Stimulated activated CD8-positive, alpha-beta memory T cell treated with anti-CD3 and anti-CD28 coated beads, Interleukin-12 subunit alpha, Interleukin-12 subunit beta, amount 100 ng/mL, for 24 hours (primary cell): Measurements from ENCODE around the gene DAZL.

ENCODE experiments used
- DNase-seq: peaks from one replicate; pipeline ENCODE4 v3.0.0-alpha.2; 2020; ENCODE audit errors: extremely low read depth

Gene DAZL

DNA sequence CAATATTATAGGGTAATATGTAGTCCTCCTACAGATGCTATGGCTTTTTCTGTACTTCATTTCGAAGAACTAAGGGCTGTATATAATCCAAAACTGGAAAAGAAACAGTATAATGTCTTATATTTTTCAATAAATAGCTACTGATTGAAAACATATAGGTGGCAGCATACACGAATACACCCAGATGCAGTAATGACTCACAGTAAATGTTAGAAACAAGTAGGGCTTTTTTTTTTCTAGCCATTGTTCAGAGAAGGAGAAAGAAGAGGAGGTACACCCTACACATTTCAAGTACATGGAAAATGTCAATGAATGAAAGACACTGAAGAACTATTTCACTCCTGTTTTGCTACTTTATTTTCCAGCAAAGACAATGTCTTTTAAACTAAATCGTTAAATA is 9.4 kb downstream of the DAZL start:
- no peak for DNase-seq

DNA sequence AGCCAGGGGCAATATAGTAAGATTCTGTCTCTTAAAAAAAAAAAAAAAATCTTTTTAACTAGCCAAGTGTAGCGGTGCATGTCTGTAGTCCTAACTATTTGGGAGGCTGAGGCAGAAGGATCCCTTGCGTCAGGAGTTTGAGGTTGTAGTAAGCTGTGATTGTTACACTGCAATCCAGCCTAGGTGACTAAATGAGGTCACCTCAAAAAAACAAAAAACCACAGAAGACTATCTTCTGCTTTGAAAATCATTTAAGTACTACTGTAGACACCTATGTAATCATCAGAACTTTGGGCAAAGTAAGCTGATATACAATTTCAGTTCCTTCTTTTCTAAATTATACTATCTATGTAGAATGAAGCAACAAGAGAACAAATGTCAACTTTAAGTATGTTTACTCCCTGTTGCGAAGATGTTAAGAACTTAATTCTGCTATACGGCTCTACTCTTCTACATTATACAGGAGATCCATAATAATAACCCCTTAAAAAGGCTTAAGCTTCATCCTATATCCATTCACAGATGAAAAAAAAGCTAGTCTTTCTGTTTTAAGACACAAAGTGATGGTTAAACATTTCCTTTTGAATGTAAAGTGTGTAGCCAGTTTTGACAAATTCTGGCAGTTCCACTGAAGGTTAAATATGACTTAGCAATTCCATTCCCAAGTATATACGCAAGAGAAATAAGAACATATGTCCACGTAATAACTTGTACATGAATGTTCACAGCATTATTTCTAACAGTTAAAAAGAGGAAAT is 15.2 kb downstream of the DAZL start:
- DNase-seq: no peak

DNA sequence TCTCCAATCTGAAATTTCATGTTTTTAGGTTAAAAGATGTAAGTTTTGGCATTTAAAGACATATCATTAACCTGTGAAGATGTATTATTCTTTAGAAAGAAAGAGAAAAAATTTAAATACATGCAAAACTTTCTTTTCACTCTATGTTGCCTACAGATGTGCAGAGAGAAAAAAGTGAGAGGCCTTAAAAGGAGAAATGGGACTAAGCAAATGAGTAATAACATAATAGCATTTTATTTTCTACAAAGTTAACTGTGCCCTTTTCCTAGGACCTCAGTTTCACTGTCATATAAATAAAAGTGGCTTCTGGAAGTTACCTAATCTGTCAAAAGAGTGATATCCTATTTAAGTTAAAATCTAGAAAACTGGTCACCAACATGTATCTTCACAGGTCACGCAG is 16.1 kb downstream of the DAZL start:
- no peak for DNase-seq

DNA sequence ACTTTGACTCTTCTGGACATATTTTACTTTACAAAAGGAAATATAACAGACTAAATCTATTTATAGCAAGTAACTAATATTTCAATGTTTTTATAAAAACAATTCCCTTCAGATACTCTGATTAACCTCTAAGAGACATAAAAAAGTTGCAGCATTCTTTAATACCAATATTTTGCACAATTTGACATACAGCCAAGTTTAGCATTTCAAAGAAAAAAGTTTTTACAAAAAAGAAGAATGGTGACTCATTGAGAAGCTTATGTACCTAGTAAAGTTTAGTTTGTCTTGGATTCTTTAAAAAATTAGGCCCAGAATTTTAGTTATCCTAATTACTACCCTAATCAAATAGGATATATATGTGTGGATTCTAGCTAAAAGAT is 17.6 kb downstream of the DAZL start:
- DNase-seq: no peak

DNA sequence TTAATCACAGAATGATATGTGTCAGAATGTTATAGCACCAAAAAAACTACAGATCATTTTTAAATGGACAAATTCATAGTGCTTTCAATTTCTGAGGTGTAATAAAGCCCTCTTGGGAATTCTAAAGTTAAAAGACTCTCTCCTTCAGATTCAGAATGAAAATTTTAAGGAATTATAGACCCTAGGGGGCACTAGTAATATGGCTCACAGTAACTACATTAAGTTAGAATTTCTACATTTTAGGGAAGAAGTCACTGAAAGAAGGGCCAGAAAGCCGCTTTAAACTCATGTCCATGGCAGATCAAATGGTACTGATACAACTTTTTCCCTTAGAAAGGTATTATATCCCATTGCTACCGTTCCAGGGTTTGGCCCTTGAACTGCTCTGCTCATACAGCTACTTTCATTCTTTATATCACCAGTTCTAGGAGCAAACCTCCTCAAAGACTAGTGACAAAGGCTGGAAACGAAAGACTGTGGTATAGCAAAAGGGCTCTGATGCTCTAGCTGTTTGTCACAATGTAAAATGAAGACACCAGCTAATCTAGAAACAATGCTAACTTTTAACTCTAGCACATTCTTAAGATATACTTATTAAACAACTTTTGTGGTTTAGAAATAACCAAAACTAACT is 18.1 kb downstream of the DAZL start:
- DNase-seq: no peak

DNA sequence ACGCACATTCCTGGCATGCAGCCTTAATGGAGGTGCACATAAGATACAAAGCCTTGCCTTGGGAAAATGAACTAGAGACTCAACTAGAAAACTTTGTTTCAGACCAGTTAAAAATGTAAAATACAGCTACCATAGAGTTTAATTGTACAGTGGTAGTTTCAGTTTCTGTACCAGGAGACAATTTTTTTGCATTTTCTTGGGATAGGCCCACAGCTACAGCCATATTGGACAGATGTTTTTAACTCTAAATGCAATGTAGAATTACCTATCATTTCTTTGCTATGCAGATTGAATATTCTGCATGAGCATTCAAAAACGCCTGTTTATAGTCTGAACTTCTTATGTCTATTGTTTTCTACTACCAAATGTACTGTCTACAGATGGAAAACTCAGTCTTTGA is 20.3 kb downstream of the DAZL start:
- DNase-seq: no peak

DNA sequence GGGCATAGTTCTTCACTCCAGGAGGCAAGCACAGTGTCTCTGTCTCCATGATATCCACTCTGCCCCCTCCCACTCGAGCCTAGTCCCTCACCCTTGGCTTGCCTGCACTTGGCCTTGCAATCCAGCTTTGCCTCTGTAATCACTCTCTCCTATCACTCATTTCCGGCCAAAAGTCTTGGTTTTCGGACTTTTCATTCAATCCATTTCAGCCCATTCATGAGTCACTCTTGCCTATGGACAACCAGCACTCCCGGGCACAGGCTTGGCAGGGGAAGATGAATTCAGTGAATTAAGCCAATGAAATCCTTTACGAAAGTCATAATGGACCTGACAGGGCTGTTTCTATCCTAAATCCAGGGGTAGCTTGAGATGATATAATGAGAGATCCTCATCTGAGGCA is 21.7 kb downstream of the DAZL start:
- no peak for DNase-seq

DNA sequence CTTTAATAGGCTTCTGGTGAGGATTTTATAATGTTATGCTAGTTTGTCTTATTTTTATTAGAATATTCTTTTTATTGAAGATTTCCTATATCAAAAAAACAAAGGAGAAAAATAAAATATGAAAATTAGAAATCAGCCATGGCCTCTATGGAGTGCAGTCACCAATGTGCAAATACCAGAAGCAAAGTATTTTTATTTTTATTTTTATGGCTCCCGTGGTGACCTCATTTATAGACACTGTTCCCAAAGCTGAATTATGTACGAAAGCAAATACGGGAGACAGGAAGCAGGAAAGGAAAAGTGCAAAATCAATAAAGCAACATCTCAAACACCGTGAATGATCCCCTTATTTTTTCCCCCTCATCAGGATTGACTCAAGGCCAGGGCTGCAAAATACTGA is 35.1 kb downstream of the DAZL start:
- no peak for DNase-seq

DNA sequence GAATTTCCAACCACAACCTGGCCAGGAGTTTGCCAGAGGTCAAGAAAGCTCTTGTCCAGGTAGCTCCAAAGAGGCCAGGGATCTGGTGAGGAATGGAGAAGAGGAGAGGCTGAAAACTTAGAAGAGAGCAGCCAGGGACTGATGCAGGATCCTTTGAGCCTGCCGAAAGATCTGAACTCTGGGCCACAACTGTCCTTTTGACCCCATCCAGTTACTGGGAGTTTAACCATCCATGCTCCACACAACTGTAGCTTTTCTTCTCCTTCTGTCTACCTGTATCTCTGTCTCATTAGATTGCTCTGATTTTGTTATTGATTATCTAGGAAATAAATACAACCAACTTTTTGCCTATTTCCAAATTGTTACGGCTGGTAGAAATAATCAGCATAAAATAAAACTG is 36.7 kb downstream of the DAZL start:
- no peak for DNase-seq

DNA sequence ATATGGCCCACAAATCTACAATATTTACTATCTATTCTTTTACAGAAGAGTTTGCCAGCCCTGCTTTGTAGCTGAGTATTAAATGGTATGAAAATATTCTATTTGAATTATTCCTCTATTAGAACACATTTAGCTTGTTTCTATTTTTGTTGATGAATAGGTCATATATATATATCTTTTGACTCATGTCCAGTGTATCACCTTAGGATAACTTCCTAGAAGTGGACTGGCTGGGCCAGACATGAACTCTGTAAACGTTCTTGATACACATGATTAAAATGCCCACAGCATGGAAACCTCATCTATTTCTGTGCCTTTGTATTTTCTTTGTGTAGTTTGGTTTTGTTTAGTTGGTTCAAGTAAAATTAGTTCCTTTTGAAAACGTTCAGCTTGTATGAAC is 37.1 kb downstream of the DAZL start:
- no peak for DNase-seq

DNA sequence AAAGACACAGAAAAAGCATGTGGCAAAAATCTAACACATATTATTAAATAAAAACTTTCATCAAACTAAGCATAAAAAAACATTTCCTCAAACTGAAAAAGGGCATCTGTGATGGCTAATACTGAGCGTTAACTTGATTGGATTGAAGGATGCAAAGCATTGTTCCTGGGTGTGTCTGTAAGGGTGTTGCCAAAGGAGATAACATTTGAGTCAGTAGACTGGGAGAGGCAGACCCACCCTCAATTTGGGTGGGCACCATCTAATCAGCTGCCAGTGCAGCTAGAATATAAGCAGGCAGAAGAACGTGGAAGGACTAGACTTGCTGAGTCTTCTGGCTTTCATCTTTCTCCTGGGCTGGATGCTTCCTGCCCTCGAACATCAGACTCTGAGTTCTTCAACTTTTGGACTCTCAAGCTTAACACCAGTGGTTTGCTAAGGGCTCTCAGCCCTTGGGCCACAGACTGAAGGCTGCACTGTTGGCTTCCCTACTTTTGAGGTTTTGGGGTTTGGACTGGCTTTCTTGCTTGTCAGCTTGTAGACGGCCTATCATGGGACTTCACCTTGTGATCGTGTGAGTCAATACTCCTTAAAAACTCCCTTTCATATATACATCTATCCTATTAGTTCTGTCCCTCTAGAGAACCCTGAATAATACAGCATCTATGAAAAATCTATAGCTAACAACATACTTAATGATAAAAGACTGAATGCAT is 45.4 kb downstream of the DAZL start:
- DNase-seq: no peak

DNA sequence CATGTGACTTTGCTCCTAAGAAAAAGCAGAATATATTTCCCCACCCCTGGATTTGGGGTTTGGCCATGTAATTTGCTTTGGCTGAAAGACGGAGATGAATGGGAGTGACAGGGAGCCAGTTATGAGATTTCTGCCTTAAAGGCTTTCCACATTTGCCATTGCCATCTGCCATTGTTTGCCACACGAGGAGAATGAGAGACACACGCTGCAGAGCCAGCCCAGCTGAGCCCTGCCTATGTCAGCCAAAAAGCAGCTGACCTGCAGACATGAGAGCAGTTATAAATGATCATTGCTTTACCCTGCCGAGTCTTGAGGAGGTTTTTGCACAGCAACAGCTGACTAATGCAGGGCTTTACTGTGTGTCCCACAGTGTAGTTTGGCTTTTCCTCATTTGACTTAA is 51.1 kb downstream of the DAZL start:
- no peak for DNase-seq

DNA sequence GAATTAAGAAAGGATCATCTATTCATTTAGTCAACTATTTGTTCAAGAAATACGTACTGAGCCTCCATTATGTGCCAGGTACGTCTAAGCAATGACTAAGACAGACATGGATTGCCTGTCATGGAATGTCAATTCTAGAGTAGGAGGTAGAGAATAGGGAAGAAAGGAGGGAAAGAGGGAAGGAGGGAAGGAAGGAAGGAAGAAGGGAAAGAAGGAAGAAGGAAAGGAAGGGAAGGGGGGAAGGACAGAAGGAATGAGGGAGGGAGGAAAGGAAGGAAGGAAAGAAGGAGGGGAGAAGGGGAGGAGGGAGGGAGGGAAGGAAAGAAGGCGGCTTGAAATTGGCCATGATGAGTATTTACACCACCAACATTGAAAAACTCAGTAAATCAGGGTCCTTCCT is 52.5 kb downstream of the DAZL start:
- DNase-seq: no peak

DNA sequence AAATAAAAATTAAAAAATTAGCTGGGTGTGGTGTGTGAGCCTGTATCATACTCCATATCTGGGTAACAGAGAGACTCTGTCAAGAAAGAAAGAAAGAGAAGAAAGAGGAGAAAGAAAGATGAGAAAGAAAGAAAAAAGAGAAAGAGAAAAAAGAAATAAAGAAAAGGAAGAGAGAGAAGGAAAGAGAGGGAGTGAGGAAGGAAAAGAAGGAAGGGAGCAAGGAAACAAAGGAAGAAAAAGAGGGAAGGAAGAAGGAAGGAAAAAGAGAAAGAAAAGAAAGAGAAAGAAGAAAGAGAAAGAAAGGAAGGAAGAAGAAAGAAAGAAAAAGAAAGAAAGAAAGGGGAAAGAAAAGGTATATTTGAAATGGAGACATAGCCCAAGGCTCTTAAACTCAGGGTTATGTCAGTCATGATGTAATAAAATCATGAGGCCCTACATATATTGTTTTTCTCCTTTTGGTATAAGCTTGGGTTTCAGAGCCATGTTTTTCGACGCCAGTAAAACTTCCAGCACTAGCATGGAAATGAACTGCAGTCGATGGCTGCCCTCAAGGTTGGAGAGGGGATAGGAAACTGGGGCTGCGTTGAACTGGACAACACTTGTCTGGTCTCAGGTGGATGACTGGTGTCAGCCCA is 53.8 kb downstream of the DAZL start:
- no peak for DNase-seq

DNA sequence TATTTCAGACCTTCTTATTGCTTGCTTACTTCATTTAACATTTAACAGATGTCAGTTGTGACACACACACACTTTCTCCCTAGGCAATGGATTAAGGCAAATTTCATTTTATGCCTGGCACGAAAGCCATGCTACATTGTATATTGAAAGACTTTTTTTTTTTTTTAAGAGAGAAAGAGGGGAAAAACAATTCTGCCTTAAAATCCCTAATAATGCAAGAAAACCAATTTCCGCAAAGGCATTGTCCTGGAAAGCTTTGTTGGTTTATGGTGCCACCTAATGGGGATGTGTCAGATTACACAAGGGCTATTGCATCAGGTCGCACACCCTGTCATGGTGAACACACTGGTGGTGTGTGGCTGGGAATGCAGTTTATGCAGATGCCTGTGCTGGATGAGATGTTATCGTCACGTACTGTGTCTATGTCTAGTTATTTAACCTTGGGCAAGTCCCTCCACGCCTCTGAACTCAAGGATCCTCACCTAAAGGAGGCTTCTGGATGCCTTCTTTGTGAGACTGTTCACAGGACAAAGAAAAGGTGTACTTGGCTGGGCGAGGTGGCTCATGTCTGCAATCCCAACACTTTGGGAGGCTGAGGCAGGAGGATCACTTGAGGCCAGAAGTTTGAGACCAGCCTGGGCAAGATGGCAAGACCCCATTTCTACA is 54.4 kb downstream of the DAZL start:
- peak; percentile 15 for DNase-seq

DNA sequence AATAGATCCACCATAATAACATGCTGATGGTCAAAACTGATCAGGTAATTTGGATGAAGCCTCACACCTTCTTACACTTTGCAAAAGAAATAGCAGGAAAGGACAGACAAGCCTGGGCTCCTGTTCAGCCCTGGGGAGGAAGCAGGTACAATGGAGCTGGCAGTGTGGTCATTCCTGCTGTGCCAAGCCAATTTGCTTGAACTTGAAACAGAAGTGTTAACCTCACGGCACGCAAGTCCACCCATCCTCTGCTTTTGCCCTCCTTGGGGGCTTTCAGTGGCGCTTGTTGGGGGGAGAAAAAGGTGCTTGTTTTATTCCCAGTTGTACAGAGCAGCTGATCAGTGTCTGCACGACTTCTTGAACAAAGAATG is 54.9 kb downstream of the DAZL start:
- no peak for DNase-seq

DNA sequence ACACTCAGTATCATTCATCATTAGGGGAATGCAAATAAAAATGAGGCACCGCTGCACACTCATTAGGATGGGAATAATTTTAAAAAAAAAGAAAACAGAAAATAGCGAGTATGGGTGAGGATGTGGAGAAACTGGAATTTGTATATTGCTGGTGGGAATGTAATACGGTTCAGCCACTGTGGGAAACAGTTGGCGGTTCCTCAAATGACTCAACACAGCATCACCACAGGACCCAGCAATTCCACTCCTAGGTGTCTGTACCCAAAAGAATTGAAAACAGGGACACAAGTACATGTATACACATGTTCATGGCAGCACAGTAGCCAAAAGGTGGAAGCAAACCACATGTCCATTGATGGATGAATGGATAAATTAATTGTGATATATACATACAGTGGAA is 56.5 kb downstream of the DAZL start:
- no peak for DNase-seq

DNA sequence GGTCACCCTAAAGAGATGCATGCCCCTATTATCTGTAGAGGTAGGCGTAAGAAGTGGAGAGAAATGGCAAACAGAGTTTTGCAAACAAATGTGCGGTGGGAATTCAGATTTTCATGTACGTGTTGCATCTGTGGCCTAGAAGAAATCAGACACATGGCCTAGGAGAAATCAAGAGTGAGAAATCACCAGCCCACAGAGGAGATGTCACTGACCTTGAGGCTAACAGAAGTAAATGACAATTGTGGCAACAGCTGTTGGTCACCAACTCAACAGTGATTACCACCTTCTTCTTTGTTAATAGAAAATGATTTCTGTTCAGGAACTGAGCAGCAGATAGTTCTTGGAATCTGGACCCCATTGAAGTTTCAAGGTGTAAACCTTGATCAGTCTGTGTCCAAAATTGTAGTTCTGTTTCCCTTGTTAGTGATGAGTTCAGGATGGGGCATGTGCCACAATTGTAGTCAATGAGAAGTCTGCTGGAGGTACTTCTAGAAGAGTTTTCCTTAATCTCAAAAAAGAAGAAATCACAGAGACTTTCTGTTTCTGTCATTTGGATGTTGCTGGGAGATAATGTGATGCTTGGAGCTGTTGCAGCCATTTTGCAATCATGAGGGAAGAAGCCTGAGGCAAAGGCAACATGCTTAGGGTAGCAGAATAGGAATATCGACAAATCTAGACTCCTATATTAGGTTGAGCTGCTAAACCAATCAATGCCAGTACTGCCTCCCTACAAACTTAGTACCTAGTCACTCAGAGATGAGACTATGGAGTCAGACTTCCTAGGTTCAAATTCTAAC is 57.5 kb downstream of the DAZL start:
- DNase-seq: no peak

DNA sequence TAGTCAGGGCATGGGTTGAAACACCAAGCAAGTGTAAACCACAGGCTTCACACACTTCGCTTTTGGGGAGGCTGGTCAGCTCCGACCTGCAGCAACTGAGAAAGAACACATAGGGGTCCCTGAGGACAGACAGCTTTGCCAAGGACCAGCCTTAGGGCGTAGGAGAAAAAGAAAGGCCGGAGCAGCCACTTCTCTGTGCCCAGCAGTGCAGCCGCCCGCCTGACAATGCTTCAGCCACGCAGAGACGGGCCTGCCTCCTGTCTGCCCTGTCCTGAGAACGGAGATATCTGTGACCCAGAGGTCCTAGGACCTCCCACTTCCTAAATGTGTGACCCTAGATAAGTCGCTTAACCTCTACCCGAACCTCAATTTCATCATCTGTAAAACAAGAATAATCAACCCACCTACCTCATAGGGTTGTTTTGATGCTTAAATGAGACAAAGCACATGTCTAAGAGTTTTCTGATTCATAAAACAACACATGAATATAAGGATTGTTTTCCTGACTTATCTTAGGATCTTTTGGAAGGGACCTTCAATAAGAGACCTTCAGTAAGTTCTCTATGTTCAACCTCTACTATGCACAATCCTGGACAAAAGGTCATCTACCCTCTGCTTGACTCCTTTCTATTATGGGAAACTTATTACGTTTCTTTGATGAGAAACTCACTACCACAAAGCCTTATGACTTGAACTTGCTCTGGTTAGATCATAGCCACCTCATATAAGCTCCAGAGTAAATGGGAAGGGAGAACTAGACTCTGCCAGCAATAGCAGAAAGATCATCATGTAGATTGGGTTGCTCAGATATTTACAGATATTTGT is 58.8 kb downstream of the DAZL start:
- DNase-seq: no peak

DNA sequence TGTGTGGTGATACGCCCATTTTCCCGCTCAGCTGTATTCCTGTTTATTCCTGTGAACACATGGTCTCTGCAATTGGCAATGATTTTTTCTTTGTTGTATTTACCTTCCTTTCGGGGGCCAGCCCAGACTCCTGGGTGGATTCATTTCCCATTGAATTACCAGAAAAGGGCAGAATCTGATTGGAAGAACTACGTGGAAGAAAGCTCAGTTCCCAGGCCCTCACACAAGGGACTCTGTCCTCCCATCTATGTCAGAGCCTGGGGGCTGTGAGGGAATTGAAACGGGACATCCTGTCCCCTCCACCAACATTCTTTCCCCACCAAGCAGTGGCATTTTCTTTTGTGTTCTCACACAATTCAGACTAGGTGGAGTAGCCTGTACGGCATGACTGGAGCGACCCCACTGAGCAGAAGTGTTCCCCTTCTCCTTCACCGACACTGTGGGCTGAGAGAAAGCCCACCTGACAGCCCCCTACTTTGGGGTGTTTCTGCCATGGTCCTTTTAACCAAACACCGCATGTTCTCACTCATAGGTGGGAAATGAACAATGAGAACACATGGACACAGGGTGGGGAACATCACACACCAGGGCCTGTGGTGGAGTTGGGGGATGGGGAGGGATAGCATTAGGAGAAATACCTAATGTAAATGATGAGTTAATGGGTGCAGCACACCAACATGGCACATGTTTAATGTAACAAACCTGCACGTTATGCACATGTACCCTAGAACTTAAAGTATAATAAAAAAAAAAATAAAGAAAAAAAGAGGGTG is 59.6 kb downstream of the DAZL start:
- DNase-seq: no peak
